G401 (cell line): ENCODE data around the gene ZNF384. TPM values are rescaled to one million over a fixed set of nuclear protein-coding genes. Genes with fewer than 3 reads are reported as not detected.

Source experiments
- DNase-seq: peaks from one replicate; pipeline ENCODE4 v3.0.0-alpha.2; 2015; ENCODE audit warnings: low spot score
- in situ Hi-C: cut with HindIII; loops from 2 replicates; pipeline ENCODE4 v1.10.0; 2016; ENCODE audit warnings: low sequenced_read_pairs, mixed read lengths
- total RNA-seq: library from RNA; depleted of rRNA; stranded (reverse); fragments of >200 nt; shearing (Covaris generic); gene quantifications from 2 replicates; pipeline ENCODE4 v1.2.3, GENCODE V29; 2014; rRNA removed

ZNF384 gene
- total RNA-seq, 1 experiment from 2014 or later, result 25.5 TPM

DNA sequence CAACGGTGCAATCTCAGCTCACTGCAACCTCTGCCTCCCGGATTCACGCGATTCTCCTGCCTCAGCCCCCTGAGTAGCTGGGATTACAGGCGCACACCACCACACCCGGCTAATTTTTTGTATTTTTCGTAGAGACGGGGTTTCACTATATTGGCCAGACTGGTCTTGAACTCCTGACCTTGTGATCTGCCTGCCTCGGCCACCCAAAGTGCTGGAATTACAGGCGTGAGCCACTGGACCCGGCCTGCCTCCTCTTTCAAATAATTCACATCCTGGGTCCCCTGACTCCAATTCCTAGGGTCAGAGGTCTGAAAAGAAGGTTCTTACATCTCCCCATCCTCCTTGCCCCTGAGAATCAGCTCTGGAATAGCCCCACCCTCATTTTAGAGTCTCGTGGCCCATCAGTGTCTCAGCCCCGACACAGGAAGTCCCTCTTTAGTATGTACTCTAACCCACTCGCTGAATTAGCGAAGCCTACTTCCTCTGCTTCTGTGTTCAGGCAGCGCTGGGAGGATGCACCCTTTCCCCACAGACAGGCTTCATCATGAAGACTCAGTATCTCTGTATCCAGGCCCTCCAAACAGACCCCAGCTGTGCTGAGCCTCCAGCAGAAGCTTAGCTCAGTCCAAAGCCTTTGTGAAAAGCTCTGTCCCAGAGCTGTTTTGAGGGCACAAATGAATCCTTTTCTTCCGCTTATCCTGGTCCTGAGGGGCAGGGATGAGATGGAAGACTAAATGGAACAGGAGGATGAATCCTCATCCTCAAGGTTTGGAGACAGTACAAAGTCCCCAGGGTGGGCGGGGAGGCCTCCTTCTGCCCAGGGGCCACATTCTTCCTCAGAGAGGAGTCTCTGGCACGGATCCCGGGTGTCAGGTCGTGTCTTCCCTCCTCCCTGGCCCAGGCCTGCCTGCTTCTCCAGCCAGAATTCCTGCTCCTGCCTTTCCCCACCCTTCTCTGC is 56.9 kb downstream of the ZNF384 start:
- peak; percentile 64 for DNase-seq
- in situ Hi-C loops, result no loop called here

GRCh38 chr12:6631549-6631961 is 57.6 kb downstream of the ZNF384 start:
- DNase-seq, result no peak
- in situ Hi-C loops, result no loop called here

GRCh38 chr12:6630736-6631135 is 58.4 kb downstream of the ZNF384 start:
- DNase-seq, result peak; percentile 74
- in situ Hi-C loops, result no loop called here

DNA sequence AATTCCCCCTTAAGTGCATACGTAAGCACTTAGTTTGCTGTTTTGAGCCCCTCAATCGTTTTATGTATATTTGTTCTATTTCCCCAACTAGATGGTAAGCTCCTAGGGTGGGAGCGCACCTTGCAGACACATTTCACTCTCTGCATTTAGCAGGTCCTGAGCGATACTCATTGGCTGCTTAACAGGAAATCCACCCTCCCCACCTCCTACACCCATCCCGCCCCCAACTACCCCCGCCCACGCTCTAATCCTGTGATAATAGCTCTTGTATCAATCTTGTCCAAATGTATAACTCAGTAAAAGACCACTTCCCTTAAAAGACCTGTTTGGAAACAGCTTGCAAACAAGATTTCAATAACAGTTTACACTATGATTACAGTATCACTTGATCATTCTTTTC is 61.6 kb downstream of the ZNF384 start:
- no peak for DNase-seq
- in situ Hi-C loops, result no loop called here

DNA sequence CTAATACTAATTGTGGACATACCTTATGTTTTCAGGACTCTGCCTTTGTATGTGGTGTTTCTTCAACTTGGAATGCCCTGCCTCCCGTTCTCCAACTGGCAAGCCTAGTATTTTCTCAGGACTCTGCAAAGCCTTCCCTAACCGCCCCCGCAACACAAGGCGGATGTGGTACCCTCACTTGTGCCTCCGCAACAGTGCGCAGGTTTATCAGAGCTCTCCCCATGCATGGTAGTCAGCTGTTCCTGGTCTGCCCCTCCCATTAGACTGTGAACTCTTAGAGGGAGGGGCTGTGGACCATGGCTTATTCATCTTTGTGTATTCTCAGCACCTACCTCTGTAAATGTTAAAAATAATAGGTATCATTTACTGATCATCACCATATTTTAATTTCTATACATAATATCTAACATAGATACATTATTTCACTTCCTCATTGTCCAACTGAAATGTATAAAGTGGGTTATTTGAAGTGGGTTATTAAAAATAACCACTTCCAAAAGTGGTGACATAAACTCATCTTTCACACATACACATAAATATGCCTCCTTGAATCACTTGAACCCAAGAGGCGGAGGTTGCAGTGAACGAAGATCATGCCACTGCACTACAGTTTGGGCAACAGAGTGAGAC is 62.4 kb downstream of the ZNF384 start:
- in situ Hi-C loops, result no loop called here
- no peak for DNase-seq

DNA sequence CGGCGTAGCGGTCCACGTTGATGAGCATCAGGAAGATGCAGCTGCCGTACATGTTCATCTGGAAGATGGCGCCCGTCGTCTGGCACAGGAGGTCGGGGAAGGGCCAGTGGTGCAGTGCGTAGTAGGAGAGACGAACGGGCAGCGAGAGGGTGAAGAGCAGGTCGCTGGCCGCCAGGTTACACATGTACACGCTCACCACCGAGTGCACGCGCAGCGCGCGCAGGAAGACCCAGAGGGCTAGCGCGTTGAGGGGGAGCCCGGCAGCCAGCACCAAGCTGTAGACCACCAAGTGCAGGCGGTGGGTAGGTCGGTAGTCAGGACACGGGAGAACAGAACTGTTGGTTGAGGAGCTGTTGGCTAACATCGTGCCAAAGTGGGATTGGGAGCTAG is 68.3 kb downstream of the ZNF384 start:
- no peak for DNase-seq
- in situ Hi-C loops, result no loop called here

DNA sequence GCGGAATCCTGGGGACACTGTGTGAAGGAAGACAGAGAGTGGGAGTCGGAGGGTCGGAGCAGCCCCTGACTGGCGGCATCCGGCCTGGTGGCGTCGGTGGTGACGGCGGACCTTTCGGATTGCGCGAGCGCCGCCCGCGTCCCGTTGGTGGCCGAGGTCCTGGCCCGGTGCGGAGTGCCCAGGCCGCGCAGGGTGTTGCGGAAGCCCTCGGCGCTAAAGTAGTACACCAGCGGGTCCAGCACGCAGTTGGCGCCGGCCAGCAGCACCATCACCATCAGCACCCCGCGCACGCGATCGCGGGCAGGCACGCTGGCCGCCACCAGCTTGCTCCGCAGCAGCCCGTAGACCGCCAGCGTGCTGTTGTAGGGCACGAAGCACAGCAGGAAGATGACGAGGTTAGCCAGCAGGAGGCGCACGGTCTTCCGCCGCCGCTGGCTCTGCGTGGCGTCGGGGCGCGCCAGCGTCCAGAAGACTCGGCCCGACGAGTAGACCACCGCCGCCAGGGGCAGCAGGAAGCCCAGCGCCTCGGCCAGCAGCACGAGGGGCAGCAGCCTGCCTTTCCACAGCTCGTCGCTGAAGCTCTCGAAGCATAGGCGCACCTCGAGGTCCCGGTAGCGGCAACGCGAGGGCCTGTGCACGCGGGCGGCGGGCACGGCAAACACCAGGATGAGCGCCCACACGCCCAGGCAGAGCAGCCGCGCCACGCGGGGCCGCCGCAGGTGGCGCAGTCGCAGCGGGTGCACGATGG is 68.9 kb downstream of the ZNF384 start:
- DNase-seq, result no peak
- in situ Hi-C loops, result no loop called here

DNA sequence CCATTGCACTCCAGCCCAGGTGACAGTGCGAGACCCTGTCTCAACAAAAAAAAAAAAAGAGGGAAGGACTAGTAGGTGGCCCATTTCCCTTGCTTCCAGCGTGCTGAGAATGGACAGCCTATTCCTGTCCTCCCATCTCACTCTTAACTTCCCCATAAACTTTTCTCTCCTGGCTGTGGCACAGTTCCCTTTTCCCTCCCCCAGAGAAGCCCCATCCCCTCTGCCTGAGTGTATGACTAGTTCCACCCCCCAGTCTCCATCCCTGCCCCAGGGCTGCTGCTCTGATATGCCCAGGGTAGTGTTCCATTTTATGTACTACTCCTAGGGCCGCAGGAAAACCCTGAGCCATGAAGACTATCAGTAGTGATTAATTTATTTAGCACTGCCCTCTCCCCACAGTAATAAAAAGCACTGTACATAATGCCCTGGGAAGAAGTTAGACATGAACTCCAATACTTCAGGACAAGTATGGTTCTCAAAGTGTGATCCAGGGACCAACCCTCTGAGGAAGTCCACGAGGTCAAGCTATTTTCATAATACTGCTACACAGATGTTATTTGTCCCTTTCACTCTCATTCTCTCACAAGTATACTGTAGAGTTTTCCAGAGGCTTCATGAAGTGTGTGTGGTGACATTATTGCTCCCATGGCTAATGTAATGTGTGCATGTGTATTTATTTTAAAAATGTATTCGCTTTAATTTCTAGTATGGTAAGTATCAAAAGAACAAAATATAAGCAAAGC is 70.5 kb downstream of the ZNF384 start:
- DNase-seq, result no peak
- in situ Hi-C loops, result no loop called here

Other genes with a start within 250 kb of the ZNF384 start
- not detected in 2 replicates for gene CD27, start 244.4 kb downstream of the ZNF384 start, total RNA-seq
- gene TAPBPL, start 237.3 kb downstream of the ZNF384 start, total RNA-seq, result 0.25 TPM in 1 of 2 replicates, not detected in the other
- gene VAMP1, start 218.7 kb downstream of the ZNF384 start, total RNA-seq, result 7.6 and 9.3 TPM in 2 replicates
- gene MRPL51, start 196.1 kb downstream of the ZNF384 start, total RNA-seq, result 363 and 396 TPM in 2 replicates
- 86.1 and 102 TPM in 2 replicates for gene NCAPD2, start 195.3 kb downstream of the ZNF384 start, total RNA-seq
- 3,766 and 4,312 TPM in 2 replicates for gene GAPDH, start 154.9 kb downstream of the ZNF384 start, total RNA-seq
- 11.7 and 13.2 TPM in 2 replicates for gene IFFO1, start 133.3 kb downstream of the ZNF384 start, total RNA-seq
- gene NOP2, start 121.1 kb downstream of the ZNF384 start, total RNA-seq, result 45.5 and 70.7 TPM in 2 replicates
- 374 and 375 TPM in 2 replicates for gene CHD4, start 82.0 kb downstream of the ZNF384 start, total RNA-seq
- 0.03 TPM in 1 of 2 replicates, not detected in the other for gene LPAR5, start 53.4 kb downstream of the ZNF384 start, total RNA-seq
- gene ACRBP, start 41.9 kb downstream of the ZNF384 start, total RNA-seq, result not detected in 2 replicates
- gene ING4, start 26.3 kb downstream of the ZNF384 start, total RNA-seq, result 33.0 and 47.7 TPM in 2 replicates
- 0.44 and 4.4 TPM in 2 replicates for gene PIANP, start 11.4 kb upstream of the ZNF384 start, total RNA-seq
- gene COPS7A, start 34.7 kb upstream of the ZNF384 start, total RNA-seq, result 47.0 and 47.6 TPM in 2 replicates
- 342 and 364 TPM in 2 replicates for gene MLF2, start 63.8 kb upstream of the ZNF384 start, total RNA-seq
- 259 and 267 TPM in 2 replicates for gene PTMS, start 77.0 kb upstream of the ZNF384 start, total RNA-seq
- gene LAG3, start 83.1 kb upstream of the ZNF384 start, total RNA-seq, result 0.31 and 0.58 TPM in 2 replicates
- gene CD4, start 100.2 kb upstream of the ZNF384 start, total RNA-seq, result 0.34 and 1.3 TPM in 2 replicates
- gene GPR162, start 132.4 kb upstream of the ZNF384 start, total RNA-seq, result 37.7 and 59.0 TPM in 2 replicates
- gene P3H3, start 139.0 kb upstream of the ZNF384 start, total RNA-seq, result 56.4 and 70.5 TPM in 2 replicates
- 0.25 and 3.8 TPM in 2 replicates for gene GNB3, start 151.6 kb upstream of the ZNF384 start, total RNA-seq
- gene CDCA3, start 161.9 kb upstream of the ZNF384 start, total RNA-seq, result 84.2 and 103 TPM in 2 replicates
- gene USP5, start 162.8 kb upstream of the ZNF384 start, total RNA-seq, result 137 and 156 TPM in 2 replicates
- gene TPI1, start 178.2 kb upstream of the ZNF384 start, total RNA-seq, result 1,506 and 1,683 TPM in 2 replicates
- gene SPSB2, start 183.9 kb upstream of the ZNF384 start, total RNA-seq, result 30.6 and 38.3 TPM in 2 replicates
- gene LRRC23, start 215.4 kb upstream of the ZNF384 start, total RNA-seq, result 7.0 and 16.1 TPM in 2 replicates
- 3.3 and 13.2 TPM in 2 replicates for gene ENO2, start 225.2 kb upstream of the ZNF384 start, total RNA-seq
- gene ATN1, start 238.6 kb upstream of the ZNF384 start, total RNA-seq, result 2.2 and 6.2 TPM in 2 replicates